ENCODE results near the gene EIF2B1.

EIF2B1 gene

GRCh38 chr12:123654129-123654701 is 20.7 kb upstream of the EIF2B1 start:
- no peak overlapping the region for H3K4me3 ChIP-seq (ENCODE audit: low read depth, low read length)
- 99% methylated on average over 4 of the region's 4 CpGs for WGBS (ENCODE audit: extremely low coverage, insufficient coverage, insufficient read length)

GRCh38 chr12:123648401-123648800 is 14.9 kb upstream of the EIF2B1 start:
- Histone ChIP-seq H3K4ac (ENCODE audit: low read depth, low read length) (no peak overlapping the region), H3K79me2 (ENCODE audit: control insufficient read depth, insufficient read depth, low read length, poor library complexity) (no peaks in the 10 kb centered on the region), H3K18ac (ENCODE audit: low read length) (no peak overlapping the region), H4K8ac (ENCODE audit: low read depth, low read length) (no peak overlapping the region), H2AFZ (ENCODE audit: insufficient read depth, low read length, poor library complexity) (no peak overlapping the region), H3K27me3 (ENCODE audit: insufficient read depth, low read length) (no peaks in the 10 kb centered on the region), H3K79me1 (ENCODE audit: low read length) (no peaks in the 10 kb centered on the region), H2BK5ac (ENCODE audit: low read depth, low read length, poor library complexity) (no peak overlapping the region), H3K14ac (ENCODE audit: low read length) (no peak overlapping the region), H2BK120ac (ENCODE audit: insufficient read depth, low read length, poor library complexity) (no peak overlapping the region), H3K4me3 (ENCODE audit: low read depth, low read length) (no peak overlapping the region), H3K27ac (ENCODE audit: low read depth, low read length) (no peak overlapping the region), H3K4me2 (ENCODE audit: low read length) (no peak overlapping the region), H2BK12ac (ENCODE audit: low read length) (no peak overlapping the region), H3K4me1 (ENCODE audit: control insufficient read depth in 1 of 2, insufficient read depth in 2 of 2, low read length in 2 of 2) (no peaks in the 10 kb centered on the region), H4K91ac (ENCODE audit: low read depth, low read length) (no peak overlapping the region), H3K9ac (ENCODE audit: low read length) (no peak overlapping the region), H3K36me3 (ENCODE audit: control insufficient read depth in 1 of 2, insufficient read depth in 2 of 2, low read length in 2 of 2) (peaks cover 24 to 37% of the 10 kb centered on the region in 2 experiments), H4K12ac (ENCODE audit: low read depth, low read length) (no peak overlapping the region), H2AK5ac (ENCODE audit: low read length) (no peak overlapping the region), H3K9me3 (ENCODE audit: insufficient read depth, low read depth, low read length) (no peaks in the 10 kb centered on the region), H3K23ac (ENCODE audit: low read length) (no peak overlapping the region)
- DNase-seq, result no peak
- no CpG with 5 or more reads among the region's 5 CpGs for WGBS (ENCODE audit: extremely low coverage, insufficient coverage, insufficient read length)

More at GRCh38 chr12:123654129-123654701, 20.7 kb upstream of the EIF2B1 start:
- Histone ChIP-seq H3K36me3 (ENCODE audit: control insufficient read depth in 1 of 2, insufficient read depth in 2 of 2, low read length in 2 of 2) (peaks cover 17 to 20% of the 10 kb centered on the region in 2 experiments), H3K14ac (ENCODE audit: low read length) (no peak overlapping the region), H2AK5ac (ENCODE audit: low read length) (no peak overlapping the region), H2BK120ac (ENCODE audit: insufficient read depth, low read length, poor library complexity) (no peak overlapping the region), H2BK5ac (ENCODE audit: low read depth, low read length, poor library complexity) (no peak overlapping the region), H2AFZ (ENCODE audit: insufficient read depth, low read length, poor library complexity) (no peak overlapping the region), H4K12ac (ENCODE audit: low read depth, low read length) (no peak overlapping the region), H3K18ac (ENCODE audit: low read length) (no peak overlapping the region), H3K4ac (ENCODE audit: low read depth, low read length) (no peak overlapping the region), H4K91ac (ENCODE audit: low read depth, low read length) (no peak overlapping the region), H3K9ac (ENCODE audit: low read length) (no peak overlapping the region), H3K27ac (ENCODE audit: low read depth, low read length) (no peak overlapping the region), H3K79me2 (ENCODE audit: control insufficient read depth, insufficient read depth, low read length, poor library complexity) (no peaks in the 10 kb centered on the region), H3K23ac (ENCODE audit: low read length) (no peak overlapping the region), H3K4me2 (ENCODE audit: low read length) (no peak overlapping the region), H3K27me3 (ENCODE audit: insufficient read depth, low read length) (no peaks in the 10 kb centered on the region), H3K9me3 (ENCODE audit: insufficient read depth, low read depth, low read length) (no peaks in the 10 kb centered on the region), H2BK12ac (ENCODE audit: low read length) (no peak overlapping the region), H3K4me1 (ENCODE audit: control insufficient read depth in 1 of 2, insufficient read depth in 2 of 2, low read length in 2 of 2) (no peaks in the 10 kb centered on the region), H3K79me1 (ENCODE audit: low read length) (no peaks in the 10 kb centered on the region), H4K8ac (ENCODE audit: low read depth, low read length) (no peak overlapping the region)
- no peak for DNase-seq

GRCh38 chr12:123645878-123646277 is 12.4 kb upstream of the EIF2B1 start:
- H3K27me3 ChIP-seq (ENCODE audit: insufficient read depth, low read length), result no peaks in the 10 kb centered on the region
- H3K18ac ChIP-seq (ENCODE audit: low read length), result no peak overlapping the region
- no peak overlapping the region for H4K12ac ChIP-seq (ENCODE audit: low read depth, low read length)
- peaks cover 0 to under 1% of the 10 kb centered on the region in 2 experiments for H3K4me1 ChIP-seq (ENCODE audit: control insufficient read depth in 1 of 2, insufficient read depth in 2 of 2, low read length in 2 of 2)
- H3K27ac ChIP-seq (ENCODE audit: low read depth, low read length), result no peak overlapping the region
- H2BK12ac ChIP-seq (ENCODE audit: low read length), result no peak overlapping the region
- H2AK5ac ChIP-seq (ENCODE audit: low read length), result no peak overlapping the region
- no peak overlapping the region for H3K4me3 ChIP-seq (ENCODE audit: low read depth, low read length)
- H2BK120ac ChIP-seq (ENCODE audit: insufficient read depth, low read length, poor library complexity), result no peak overlapping the region
- no peak overlapping the region for H3K4me2 ChIP-seq (ENCODE audit: low read length)
- no peaks in the 10 kb centered on the region for H3K9me3 ChIP-seq (ENCODE audit: insufficient read depth, low read depth, low read length)
- H3K79me1 ChIP-seq (ENCODE audit: low read length), result no peaks in the 10 kb centered on the region
- H3K79me2 ChIP-seq (ENCODE audit: control insufficient read depth, insufficient read depth, low read length, poor library complexity), result no peaks in the 10 kb centered on the region
- H3K36me3 ChIP-seq (ENCODE audit: control insufficient read depth in 1 of 2, insufficient read depth in 2 of 2, low read length in 2 of 2), result peaks cover 28 to 39% of the 10 kb centered on the region in 2 experiments
- H2AFZ ChIP-seq (ENCODE audit: insufficient read depth, low read length, poor library complexity), result no peak overlapping the region
- no CpG with 5 or more reads among the region's 5 CpGs for WGBS (ENCODE audit: extremely low coverage, insufficient coverage, insufficient read length)
- no peak overlapping the region for H3K23ac ChIP-seq (ENCODE audit: low read length)
- H4K91ac ChIP-seq (ENCODE audit: low read depth, low read length), result no peak overlapping the region
- no peak overlapping the region for H2BK5ac ChIP-seq (ENCODE audit: low read depth, low read length, poor library complexity)
- H3K14ac ChIP-seq (ENCODE audit: low read length), result no peak overlapping the region
- no peak for DNase-seq
- no peak overlapping the region for H3K4ac ChIP-seq (ENCODE audit: low read depth, low read length)
- no peak overlapping the region for H3K9ac ChIP-seq (ENCODE audit: low read length)
- H4K8ac ChIP-seq (ENCODE audit: low read depth, low read length), result no peak overlapping the region

- Histone ChIP-seq H4K8ac (ENCODE audit: low read depth, low read length) (no peak overlapping the region), H3K14ac (ENCODE audit: low read length) (no peak overlapping the region), H3K79me2 (ENCODE audit: control insufficient read depth, insufficient read depth, low read length, poor library complexity) (no peaks in the 10 kb centered on the region), H3K9me3 (ENCODE audit: insufficient read depth, low read depth, low read length) (no peaks in the 10 kb centered on the region), H3K23ac (ENCODE audit: low read length) (no peak overlapping the region), H4K12ac (ENCODE audit: low read depth, low read length) (no peak overlapping the region), H3K36me3 (ENCODE audit: control insufficient read depth in 1 of 2, insufficient read depth in 2 of 2, low read length in 2 of 2) (peaks cover 28 to 39% of the 10 kb centered on the region in 2 experiments), H3K9ac (ENCODE audit: low read length) (no peak overlapping the region), H3K27me3 (ENCODE audit: insufficient read depth, low read length) (no peaks in the 10 kb centered on the region), H4K91ac (ENCODE audit: low read depth, low read length) (no peak overlapping the region), H3K4me2 (ENCODE audit: low read length) (no peak overlapping the region), H2AFZ (ENCODE audit: insufficient read depth, low read length, poor library complexity) (no peak overlapping the region), H3K27ac (ENCODE audit: low read depth, low read length) (no peak overlapping the region), H2BK120ac (ENCODE audit: insufficient read depth, low read length, poor library complexity) (no peak overlapping the region), H3K79me1 (ENCODE audit: low read length) (no peaks in the 10 kb centered on the region), H3K18ac (ENCODE audit: low read length) (no peak overlapping the region), H3K4me1 (ENCODE audit: control insufficient read depth in 1 of 2, insufficient read depth in 2 of 2, low read length in 2 of 2) (peaks cover 0 to 1% of the 10 kb centered on the region in 2 experiments), H3K4me3 (ENCODE audit: low read depth, low read length) (no peak overlapping the region), H2BK5ac (ENCODE audit: low read depth, low read length, poor library complexity) (no peak overlapping the region), H3K4ac (ENCODE audit: low read depth, low read length) (no peak overlapping the region), H2BK12ac (ENCODE audit: low read length) (no peak overlapping the region), H2AK5ac (ENCODE audit: low read length) (no peak overlapping the region)
- DNase-seq, result no peak
- no CpG with 5 or more reads among the region's 3 CpGs for WGBS (ENCODE audit: extremely low coverage, insufficient coverage, insufficient read length)
These were observed 11.9 kb upstream of the EIF2B1 start for GRCh38 chr12:123645380-123645779.
